Stimulated activated CD8-positive, alpha-beta memory T cell treated with anti-CD3 and anti-CD28 coated beads, Interleukin-15, amount 100 ng/mL, for 4 hours (primary cell): ENCODE data around the gene BCKDK.

ENCODE experiments used
- DNase-seq, 2 donors: peaks; one replicate each; pipeline ENCODE4 v3.0.0-alpha.2; 2020; ENCODE audit warnings: low read depth in 2 of 2

Gene BCKDK

DNA sequence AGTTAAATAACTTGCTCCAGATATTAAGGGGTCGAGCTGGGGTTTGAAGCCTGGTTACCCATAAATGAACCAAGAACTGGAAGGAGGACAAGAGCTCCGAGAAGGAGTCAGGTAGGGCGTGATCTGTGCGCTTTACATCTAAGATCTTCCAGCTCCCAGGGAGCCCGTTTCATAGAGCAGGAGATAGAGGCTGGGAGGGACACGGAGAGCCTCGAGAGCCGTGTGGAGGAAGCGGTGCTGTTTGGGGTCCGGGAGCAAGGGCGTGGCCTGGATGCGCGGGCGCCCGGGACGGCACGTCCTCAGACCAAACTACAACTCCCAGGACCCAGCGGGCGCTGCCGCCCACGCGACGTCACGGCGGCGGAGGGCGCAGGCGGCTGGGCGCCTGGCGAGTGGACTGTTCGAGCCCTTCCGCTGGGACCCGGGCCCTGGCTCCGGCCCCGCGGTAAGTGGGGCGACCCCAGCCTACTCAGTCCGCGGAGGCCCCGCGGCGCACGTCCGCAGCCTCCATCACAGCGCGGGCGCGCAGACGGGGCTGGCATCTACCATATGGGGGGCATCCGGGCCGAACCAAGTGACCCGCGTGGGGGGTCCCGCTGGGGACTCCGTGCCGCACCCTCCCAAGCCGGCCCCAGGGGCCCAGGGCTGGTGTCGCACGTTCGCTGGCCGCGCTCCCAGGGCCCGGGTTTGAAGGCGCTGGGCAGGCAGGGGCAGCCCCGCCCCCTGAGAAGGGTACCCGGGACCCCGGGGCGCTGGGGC, at the start of gene BCKDK:
Gene BCKDK (plus strand): TSS at position 352 of the 759 bp plus-strand sequence. CDS start 838 bp downstream, outside the sequence.
- peak; percentile 32 to 49 for DNase-seq

GRCh38 chr16:31061126-31061812, 46.9 kb upstream of the BCKDK start:
- no peak for DNase-seq

GRCh38 chr16:31061813-31062440, 46.3 kb upstream of the BCKDK start:
- DNase-seq, result no peak

- DNase-seq, result no peak
Measured at GRCh38 chr16:31063495-31063842, 44.7 kb upstream of the BCKDK start.

DNA sequence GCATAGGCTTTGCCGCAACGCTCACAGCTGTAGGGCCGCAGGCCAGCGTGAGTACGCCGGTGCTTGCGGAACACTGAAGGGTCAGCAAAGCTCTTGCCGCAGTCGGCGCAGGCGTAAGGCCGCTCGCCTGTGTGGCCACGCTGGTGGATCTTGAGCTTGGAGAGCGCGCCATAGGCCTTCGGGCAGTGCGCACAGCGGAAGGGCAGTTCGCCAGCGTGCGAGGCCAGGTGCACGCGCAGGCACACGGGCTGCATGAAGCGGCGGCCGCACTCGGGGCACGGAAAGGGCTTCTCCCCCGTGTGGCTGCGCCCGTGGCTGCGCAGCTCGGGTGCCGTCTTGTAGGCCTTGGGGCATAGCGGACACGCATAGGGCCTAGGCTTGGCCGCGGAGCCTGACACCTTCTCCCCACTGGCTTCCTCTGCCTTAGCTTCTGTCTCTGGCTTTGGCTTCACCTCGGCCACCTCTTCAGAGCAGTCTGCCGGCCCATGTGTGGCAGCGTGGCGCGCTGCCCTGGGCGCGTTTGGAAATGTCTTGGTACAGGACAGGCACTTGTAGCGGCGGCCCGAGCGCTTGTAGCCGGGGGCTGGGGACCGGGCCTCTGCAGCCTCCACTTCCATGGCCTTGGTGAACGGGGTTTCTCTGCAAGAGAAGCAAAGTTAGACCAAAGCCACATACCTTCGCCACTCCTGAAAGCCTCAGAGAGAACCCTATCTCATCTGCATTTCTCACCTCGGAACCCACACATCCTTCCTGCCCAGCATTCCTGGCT, 44.2 kb upstream of the BCKDK start:
- DNase-seq, result no peak

- DNase-seq, result no peak
Measured at GRCh38 chr16:31064882-31065461, 43.2 kb upstream of the BCKDK start.

- DNase-seq, result no peak
Measured at GRCh38 chr16:31067342-31067741, 40.8 kb upstream of the BCKDK start.

- DNase-seq, result no peak
Measured at GRCh38 chr16:31071861-31072260, 36.3 kb upstream of the BCKDK start.

GRCh38 chr16:31072540-31073141, 35.5 kb upstream of the BCKDK start:
- DNase-seq, result no peak

GRCh38 chr16:31073142-31073969, 34.8 kb upstream of the BCKDK start:
- peak; percentile 68 to 71 for DNase-seq

DNA sequence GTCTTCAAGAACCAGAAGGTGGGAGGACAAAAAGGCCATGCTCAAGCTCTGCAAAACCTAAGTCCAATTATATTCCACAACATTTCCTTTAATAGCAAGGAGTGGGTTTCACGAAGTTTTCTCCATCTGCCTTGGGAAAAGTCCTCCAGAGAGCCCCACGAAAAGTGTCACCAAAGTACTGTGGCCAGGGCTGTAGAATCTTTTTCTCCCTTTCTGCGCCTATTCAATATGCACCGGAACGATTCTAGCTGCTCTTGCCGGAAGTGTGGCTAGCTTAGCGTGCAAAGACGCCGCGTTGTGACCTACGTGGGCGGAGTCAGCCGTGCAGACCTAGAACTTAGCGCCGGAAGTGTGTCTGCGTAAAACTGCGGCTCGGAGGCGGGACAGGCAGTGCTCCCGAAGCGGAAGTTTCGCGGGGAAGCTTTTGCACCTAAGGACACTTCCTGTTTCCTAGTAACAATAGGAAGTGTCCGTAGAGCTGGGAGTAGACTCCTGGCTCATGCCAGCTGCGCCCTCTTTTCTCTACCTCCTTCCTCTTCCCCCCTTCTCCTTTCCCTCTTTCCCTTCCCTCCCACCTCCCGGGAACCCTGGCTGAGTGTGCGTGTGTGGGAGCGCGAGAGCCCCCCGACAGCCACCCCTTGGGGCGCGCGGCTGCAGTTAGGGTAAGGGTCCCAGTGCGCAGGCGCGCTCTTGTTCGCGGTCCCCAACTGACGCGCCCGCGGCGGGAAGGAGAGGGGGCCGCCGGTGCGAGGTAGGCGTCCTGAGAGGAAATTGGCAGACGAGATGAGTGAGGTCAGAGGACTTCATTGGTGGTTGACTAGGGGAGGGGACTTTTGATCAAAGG, 34.0 kb upstream of the BCKDK start, which contains the start of the genes ZNF646 and ZNF668:
Gene ZNF646 (plus strand): TSS at position 453 of the 844 bp plus-strand sequence. CDS start 1,903 bp downstream, outside the sequence.
Gene ZNF668 (minus strand): TSS at position 271 of the 844 bp plus-strand sequence. CDS start 9,781 bp downstream, outside the sequence.
- peak; percentile 95 to 98 for DNase-seq

- no peak for DNase-seq
Measured at GRCh38 chr16:31074814-31075183, 33.4 kb upstream of the BCKDK start.

DNA sequence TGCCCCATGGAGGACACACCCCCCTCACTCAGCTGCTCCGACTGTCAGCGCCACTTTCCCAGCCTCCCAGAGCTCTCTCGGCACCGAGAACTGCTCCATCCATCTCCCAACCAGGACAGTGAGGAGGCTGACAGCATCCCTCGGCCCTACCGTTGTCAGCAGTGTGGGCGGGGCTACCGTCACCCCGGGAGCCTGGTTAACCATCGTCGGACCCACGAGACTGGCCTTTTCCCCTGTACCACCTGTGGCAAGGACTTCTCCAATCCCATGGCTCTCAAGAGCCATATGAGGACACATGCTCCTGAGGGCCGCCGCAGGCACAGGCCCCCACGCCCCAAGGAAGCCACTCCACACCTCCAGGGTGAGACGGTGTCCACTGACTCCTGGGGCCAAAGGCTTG, 31.9 kb upstream of the BCKDK start:
- DNase-seq, result no peak

GRCh38 chr16:31077024-31077423, 31.2 kb upstream of the BCKDK start:
- no peak for DNase-seq

DNA sequence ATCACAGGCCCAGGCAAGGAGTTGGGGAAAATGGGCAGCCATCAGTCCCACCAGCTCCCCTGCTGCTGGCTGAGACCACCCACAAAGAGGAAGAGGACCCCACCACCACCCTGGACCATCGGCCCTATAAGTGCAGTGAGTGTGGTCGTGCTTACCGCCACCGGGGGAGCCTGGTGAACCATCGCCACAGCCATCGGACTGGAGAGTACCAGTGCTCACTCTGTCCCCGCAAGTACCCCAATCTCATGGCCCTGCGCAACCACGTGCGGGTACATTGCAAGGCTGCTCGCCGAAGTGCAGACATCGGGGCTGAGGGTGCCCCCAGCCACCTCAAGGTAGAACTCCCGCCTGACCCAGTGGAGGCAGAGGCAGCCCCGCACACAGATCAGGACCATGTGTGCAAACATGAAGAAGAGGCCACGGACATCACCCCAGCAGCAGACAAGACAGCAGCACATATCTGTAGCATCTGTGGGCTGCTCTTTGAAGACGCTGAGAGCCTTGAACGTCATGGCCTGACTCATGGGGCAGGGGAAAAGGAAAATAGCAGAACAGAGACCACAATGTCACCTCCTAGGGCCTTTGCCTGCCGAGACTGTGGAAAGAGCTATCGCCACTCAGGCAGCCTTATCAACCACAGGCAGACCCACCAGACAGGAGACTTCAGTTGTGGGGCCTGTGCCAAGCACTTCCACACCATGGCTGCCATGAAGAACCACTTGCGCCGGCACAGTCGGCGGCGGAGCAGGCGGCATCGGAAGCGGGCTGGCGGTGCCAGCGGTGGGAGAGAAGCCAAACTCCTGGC, 30.4 kb upstream of the BCKDK start:
- no peak for DNase-seq

GRCh38 chr16:31078597-31079341, 29.4 kb upstream of the BCKDK start:
- DNase-seq, result no peak

GRCh38 chr16:31079342-31079944, 28.7 kb upstream of the BCKDK start:
- DNase-seq, result no peak
